NCI-H1105 treated with DMSO at 0.1 percent for 48 hours (cell line): Measurements from ENCODE around the gene PRRC2B.
"Not testable (repeated sequence)": the region's sequence is repeated elsewhere in the genome, so short reads cannot be mapped to it uniquely, and the experiment has no call there.

Experiments used
- DNase-seq: peaks from one replicate; lab custom pipeline; 2025; lab: John Stamatoyannopoulos, UW

Gene PRRC2B

DNA sequence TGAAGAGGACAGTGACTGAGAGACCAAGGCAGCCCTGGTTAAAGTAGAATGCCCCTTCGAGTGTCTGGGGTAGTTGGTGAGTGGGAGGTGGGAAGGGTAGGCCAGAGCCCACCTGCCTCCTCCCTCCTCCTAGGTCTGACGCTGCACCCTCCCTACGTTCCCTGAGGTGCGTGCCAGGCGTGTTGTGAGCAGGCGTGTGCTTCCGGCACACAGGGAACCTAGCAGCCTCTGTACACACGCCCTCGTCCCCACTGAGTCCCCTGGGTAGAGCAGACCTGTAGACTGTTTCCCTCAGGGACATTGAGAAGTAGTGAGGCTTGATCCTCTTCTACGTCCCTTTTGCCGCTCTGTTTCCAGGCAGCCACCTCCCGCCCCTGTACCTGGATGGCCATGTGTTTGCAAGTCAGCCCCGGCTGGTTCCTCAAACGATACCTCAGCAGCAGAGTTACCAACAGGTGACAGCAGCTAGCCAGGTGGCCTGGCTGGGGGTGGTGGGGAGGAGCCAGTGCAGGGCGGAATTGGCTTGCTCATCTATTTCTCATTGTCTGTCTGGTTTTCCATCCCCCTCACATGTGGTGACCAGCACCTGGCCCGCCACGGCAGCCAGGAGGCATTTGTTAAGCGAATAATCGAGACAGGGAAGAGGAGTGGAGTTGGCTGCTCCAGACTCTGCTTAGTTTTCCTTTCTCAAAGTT is 92.0 kb downstream of the PRRC2B start:
- DNase-seq: no peak

DNA sequence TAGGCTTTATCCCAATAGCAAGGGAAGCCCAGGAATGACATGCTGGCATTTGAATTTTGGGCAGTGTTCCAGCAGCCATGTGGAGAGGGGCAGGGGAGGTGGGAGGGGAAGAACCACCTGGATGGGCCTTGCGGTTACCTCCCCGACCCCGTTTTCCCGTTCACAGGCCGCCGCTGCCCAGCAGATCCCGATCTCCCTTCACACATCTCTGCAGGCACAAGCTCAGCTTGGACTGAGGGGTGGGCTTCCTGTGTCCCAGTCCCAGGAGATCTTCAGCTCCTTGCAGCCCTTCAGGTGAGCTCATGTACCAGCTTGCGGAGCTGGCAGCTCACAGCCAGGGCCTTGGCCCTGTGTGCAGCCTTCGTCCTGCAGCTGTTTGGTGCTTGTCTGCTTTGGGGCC is 93.1 kb downstream of the PRRC2B start:
- no peak for DNase-seq

DNA sequence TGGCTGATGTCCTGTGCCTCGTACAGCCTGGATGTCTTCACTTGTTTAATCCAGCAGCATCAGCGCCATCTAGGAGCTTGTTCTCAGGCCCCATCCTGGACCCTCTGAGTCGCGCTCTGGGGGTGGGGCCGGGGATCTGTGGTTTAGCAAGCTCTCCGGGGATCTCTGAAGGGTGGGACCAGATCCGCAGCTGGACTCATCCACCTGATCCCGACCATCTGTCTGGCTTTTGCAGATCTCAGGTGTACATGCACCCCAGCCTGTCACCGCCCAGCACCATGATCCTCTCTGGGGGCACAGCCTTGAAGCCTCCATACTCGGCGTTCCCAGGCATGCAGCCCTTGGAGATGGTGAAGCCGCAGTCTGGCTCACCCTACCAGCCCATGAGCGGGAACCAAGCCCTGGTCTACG is 93.7 kb downstream of the PRRC2B start:
- DNase-seq: no peak

DNA sequence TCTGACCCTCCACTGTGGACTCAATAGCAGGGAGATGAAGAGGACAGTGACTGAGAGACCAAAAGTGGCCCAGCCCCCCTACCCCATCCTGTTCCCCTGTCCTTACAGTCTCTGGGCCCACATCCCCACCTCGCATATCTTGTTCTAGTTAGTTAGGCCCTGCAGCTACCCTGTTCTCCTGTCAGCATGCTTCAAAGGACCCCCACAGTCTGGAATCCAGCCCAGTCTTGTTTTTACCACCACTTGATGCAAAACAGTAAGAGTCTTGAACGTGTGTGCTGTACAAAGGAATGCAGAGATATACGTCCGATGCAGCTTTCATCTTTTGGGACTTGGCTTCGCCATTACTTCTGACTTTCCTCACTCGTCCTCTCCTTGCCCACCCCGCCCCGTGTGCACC is 96.6 kb downstream of the PRRC2B start:
- no peak for DNase-seq

DNA sequence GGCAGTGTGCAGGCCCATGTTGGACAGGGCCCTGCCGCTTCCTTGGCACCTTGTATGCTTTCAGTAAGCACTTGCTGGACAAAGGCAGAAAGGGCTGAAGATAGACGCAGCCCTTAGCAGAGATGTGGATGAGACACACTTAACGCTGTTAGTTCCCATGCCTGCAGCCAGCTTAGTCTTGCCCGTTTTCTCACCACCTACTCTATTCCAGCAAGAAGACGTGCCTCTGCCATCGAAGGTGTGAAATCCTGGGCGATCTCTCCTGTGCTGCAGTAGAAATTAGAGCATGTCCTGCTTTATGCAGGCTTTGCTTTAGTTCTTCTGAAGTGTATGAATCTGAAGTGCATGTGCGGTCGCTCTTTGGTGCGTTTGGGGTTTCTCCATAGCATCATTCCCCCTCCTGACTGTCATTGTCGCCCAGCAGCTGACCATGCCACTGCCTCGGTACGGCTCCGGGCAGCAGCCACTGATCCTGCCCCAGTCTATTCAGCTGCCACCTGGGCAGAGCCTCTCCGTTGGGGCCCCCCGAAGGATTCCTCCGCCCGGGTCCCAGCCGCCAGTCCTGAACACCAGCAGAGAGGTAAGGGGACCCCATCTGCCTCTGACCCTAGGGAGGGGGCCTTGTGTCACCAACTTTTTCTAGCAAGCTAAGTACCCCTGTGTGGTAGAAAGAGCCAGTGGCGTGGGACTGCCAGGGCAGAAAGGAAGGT is 97.3 kb downstream of the PRRC2B start:
- no peak for DNase-seq

DNA sequence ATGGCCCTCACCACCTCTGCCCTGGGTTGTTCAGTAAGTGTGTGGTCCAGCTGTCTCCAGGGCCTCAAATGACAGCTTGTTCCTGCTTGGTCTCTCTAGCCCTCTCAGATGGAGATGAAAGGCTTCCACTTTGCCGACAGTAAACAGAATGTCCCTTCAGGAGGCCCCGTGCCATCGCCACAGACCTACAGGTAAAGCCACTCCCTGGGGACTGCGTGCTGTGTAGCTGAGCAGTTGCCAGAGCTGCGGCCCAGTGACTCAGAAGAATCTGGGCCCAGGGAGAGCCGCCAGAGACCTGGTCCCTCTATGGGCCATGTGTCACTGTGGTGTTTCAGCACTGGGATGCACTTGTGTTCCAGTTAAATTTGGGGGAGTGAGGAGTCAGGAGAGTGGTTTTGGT is 98.2 kb downstream of the PRRC2B start:
- no peak for DNase-seq

DNA sequence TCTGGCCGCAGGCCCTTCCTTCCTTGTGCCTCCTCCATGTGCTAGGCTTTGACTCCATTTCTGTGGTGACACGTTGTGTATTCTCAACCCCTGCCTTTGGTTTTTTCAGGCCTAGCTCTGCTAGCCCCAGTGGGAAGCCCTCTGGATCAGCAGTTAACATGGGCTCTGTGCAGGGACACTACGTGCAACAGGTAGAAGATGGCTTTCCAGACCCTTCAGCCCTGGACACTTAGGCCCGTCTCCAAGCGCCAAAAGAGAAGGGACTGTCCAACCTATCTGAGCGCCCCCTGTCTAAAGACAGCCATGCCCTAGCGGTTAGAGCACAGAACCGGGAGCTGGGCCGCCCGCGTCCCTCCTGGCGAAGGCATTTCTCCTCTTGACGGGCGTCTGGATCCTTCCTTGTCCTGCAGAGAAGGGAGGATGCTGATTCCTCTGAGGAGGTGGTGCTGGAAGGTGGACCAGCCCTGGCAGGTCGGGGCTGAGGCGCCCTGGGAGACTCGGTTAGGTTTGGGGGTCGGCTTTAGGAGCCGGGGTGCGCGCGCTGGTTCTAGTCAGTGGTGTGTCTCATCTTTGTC is 100.5 kb downstream of the PRRC2B start:
- no peak for DNase-seq

DNA sequence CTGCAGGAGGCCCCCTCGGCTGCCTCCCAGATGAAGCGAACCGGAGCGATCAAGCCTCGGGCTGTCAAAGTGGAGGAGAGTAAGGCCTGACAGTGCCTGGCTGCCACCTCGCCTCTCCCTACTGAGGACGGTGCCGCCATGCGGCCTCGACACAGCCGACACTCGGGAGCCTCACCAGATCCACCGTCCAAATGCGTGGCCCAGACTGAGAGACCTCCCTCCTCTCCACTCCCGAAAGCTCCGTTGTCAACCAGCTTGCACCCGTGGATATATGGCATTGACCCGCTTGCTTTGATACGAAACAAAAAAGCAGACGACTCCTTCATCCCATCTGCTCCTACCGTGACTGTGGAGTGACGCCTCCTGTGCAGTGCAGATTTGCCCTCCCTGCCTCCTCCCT is 101.9 kb downstream of the PRRC2B start:
- no peak for DNase-seq

DNA sequence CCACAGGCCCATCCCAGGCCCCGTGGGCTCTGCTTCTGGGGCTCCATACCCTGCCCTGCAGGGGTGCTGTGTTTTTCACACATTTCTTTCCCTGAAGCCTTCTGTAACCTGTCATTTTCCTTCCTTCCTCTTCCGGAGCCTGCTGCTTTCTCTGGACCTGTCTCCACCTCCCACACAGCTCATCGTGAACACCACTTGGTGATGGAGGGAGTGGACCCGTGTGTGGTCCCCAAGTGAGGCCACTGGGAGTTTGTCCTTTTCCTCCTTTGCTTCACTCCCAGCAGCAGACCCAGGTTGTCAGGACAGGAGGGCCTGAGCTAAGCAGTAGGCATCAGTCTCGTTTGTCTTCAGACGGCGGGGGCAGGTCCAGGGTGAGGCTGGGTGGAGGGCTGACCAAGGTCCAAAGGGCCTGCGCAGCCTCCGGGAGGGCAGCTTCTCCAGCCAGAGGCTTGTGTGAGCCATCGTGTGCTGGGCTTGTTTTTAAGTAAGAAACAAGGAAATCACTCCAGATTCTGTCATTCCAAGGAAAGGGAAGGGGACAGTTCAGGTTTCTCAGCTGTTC is 103.0 kb downstream of the PRRC2B start:
- no peak for DNase-seq

DNA sequence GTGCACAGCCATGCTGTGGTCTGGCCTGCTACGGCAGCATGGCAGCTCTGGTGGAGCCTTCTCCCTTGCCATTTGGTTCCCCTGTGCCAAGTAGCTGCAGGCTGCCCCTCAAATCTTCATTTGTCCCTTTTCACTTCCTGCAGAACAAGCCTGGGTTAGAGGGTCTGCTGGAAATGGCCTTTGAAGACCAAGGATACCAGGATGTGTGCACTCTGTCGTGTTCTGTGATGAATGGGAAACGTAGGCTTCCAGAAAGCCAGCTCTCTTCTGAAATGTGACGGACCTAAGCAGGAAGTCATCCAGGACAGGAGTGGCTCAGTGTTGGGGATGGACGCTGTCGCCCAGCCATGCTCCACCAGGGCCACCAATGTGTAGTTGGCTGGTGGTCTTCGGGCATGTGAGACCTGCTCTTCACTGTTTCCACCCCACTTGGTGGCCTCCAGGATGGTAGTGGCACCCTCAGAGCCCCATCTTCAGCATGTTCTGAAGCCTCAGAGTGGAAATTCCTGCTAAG is 105.4 kb downstream of the PRRC2B start:
- DNase-seq: no peak

DNA sequence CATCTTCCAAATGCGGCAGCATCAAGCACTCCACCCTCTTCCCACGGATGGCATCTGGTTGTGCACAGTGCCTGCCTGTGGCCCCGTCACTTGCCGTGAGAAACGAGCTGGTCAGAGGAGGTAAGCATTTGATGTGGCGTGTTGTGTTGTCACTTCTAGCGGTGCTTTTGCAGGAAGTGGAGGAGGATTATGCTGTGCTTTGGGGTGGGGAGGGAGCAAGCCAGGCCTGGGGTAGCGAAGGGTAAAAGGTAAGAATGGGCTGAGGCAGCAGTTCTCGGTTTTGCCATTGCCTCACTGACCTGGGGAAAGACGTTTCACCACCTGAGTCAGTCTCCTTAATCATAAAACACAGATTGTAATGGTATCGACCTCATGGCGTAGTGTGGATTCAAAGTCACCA is 106.5 kb downstream of the PRRC2B start:
- no peak for DNase-seq

DNA sequence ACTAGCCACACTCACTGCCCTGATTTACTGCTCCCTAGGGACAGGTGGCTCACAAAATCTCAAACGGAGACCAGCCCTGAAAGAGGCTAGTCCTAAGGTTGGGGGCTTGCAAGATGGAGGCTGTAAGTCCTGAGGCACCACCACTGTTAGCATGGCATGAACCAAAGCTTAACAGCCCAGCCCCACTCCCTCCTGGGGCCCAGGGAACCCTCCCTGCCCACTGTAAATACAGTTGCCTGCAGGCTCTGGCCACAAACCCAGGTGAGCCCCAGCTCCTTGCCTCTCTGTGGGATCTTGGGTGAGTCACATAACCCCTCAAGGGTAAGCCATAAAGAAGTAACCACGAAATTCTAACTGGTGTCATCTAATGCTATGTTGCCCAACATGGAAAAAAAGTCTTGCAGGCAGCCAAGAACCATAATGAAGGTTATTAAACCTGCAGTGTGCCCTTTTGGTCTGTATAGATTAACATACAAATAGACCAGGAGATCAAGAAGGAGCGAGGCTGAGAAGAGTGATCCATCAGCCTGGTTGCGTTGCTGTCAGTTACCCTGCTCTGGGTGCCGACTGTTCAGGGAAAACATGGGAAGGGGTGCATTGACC is 107.2 kb downstream of the PRRC2B start:
- DNase-seq: no peak

DNA sequence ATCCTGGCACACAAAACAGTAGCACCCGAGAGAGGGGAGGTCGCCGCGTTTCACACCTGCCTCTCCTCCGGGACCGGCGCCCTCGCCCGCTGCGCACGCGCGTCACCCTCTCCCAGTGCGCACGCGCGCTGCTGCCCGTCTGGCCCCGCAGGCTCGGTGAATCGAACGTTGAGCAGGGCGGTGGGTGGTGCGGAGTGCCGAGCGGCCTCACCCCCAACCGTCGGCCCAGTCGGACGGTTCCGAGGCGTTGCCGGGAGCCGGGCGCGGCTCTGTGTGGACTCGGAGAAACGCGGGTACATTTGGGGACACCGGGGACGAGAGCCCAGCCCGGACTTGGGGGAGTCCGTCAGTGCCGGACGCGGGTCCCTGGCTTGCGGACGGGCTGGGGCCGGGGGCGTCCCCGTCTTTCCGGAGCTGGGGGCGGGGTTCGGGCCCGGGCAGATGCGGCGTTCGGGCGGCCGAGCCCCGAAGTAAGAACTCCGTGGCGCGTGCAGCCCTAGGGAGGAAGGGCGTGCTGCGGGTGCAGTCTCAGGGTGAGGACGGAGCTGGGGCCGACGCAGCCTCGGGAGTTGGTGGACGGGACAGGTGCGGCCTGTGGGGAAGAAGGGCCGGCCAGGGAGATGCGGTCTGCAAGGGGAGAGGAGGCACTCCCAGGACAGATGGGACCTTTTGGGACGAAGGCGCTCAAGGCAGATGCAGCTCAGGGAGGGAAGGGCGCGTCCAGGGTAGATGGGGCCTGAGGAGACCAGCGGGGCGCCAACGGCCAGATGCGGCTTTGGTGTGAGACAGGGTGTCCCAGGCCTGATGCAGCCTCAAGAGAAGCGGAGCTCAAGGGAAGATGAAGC is 109.1 kb downstream of the PRRC2B start, which contains the start of gene POMT1:
Gene POMT1 (plus strand): TSS at position 138 of the 845 bp plus-strand sequence. CDS start 1,301 bp downstream, outside the sequence.
- DNase-seq: peak; percentile 90

DNA sequence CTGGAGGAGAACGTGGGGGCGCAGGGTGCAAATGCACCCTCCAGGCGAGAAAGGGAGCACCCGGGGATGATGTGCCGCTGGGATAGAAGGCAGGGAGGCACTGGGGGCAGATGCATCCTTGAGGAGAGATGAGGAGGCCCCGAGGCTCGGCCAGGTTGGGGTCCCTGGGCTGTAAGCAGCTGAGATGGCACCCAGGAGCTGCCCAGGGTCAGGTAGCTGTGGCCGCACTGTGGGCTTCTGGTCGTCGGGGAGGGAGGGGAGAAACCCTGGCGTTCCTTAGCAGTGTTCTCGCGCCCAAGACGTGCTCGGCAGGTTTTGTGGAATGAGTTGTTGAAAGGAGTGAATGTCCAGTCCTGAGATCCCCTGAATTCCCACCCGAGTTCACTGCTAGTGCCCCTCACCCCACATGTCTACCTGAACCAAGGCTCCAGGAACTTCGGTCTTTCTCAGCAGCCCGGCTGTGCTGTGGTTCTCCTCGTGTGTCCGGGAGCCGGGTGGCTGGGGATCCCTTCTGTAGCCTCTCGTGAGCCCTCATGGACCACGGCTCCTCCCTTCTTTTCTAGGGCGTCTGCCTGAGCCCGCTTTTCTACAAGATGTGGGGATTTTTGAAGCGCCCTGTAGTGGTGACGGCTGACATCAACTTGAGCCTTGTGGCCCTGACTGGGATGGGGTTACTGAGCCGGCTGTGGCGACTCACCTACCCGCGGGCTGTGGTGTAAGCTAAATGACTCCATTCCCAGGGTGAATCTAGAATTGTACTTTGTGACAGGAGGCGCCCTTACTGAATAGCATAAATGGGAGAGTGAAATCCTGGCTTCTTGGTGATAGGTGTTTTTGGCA is 110.0 kb downstream of the PRRC2B start:
- no peak for DNase-seq

DNA sequence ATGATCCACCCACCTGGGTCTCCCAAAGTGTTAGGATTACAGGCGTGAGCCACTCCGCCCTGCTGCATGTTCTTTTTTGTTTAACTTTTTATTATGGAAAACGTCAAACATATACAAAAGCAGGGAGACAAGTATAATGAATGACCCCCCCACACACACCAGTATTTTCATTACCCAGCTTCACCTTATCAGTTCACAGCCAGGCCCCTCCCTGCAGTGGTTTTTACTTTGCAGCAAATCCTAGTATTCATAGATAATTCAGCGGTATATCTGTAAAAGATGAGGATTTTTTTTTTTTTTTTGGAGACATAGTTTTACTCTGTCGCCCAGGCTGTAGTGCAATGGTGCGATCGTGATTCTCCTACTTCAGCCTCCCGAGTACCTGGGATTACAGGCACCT is 111.1 kb downstream of the PRRC2B start:
- no peak for DNase-seq

DNA sequence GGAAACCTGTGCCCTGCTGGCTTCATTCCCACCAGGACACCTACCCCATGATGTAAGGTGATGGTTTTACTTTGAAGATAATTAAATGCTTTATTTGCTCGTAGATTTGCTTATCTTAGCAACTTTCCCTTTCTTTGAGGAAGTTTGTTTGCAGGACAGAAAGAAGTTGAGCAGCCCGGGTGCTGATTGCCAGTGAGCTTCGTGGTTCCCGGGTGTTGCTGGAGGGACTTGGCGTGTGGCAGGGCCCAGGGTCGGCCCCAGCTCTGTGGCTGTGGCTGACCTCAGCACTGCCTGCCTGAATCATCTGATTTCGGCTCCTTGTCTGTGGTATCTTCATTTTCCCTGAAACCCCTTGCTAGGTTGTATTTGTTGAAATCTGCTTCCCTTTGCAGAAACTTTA is 117.5 kb downstream of the PRRC2B start:
- DNase-seq: no peak

DNA sequence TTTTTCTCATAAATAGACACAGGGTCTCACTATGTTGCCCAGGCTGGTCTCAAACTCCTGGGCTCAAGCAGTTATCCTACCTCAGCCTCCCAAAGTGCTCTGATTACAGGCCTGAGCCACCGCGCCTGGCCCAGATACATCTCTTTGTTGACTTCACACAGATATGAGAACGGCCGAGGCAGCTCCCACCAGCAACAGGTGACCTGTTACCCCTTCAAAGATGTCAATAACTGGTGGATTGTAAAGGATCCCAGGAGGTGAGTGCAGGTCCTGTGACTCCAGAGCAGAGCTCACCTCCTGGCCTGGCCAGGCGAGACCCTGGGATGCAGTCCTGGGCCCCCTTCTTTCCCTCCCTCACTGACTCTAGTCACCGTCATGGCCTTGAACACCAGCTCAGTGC is 118.0 kb downstream of the PRRC2B start:
- no peak for DNase-seq

DNA sequence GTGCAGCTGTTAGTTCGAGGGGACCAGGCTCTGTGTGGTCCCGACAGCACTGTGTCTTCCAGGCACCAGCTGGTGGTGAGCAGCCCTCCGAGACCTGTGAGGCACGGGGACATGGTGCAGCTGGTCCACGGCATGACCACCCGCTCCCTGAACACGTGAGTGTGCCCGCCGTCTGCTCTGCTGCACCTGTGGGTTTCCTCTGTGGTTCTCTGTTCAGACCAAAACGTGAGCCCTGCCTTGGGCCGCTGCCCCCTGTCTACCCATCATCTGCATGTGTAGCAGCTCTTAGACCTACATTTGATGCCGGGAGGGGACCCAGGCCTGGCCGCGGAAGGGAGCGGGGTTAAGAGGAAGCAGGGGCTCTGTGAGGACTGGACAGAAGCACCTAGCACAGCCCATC is 119.3 kb downstream of the PRRC2B start:
- no peak for DNase-seq

DNA sequence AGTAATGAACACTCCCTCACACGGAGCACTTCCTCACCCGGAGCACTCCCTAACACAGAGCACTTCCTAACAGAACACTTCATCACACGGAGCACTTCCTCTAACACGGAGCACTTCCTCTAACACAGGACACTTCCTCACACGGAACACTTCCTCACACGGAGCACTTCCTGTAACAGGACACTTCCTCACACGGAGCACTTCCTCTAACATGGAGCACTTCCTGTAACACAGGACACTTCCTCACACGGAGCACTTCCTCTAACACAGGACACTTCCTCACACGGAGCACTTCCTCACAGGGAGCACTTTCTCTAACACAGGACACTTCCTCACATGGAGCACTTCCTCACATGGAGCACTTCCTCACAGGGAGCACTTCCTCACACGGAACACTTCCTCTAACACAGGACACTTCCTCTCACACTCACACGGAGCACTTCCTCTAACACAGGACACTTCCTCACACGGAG is 121.7 kb downstream of the PRRC2B start:
- DNase-seq: not testable (repeated sequence)

DNA sequence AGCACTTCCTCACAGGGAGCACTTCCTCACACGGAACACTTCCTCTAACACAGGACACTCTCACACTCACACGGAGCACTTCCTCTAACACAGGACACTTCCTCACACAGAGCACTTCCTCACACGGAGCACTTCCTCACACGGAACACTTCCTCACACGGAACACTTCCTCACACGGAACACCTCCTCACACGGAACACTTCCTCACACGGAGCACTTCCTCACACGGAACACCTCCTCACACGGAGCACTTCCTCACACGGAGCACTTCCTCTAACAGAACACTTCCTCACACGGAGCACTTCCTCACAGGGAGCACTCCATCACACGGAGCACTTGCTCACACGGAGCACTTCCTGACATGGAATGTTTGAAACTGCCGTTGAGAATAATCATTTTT is 122.2 kb downstream of the PRRC2B start:
- no peak for DNase-seq
